HUES6 (cell line): Measurements from ENCODE around the gene F12.
A peak's percentile ranks its signal among the peaks of the same experiment; 100 is the strongest.

Experiments used
- H3K27ac ChIP-seq: 2 replicates; pipeline ENCODE4 v1.7.0; 2013; ENCODE audit warnings: low read depth, mild to moderate bottlenecking, low read length, inconsistent platforms
- H3K27me3 ChIP-seq: 2 replicates; pipeline ENCODE4 v1.6.1; 2013; ENCODE audit warnings: low read length; ENCODE audit not compliant: control insufficient read depth, insufficient read depth
- H3K36me3 ChIP-seq: 2 replicates; pipeline ENCODE4 v1.6.1; 2013; ENCODE audit warnings: low read length; ENCODE audit not compliant: control insufficient read depth, insufficient read depth
- H3K4me1 ChIP-seq: 2 replicates; pipeline ENCODE4 v1.6.1; 2013; ENCODE audit warnings: low read length; ENCODE audit not compliant: control insufficient read depth, insufficient read depth
- H3K4me3 ChIP-seq: 2 replicates; pipeline ENCODE4 v1.5.1; 2013; ENCODE audit warnings: low read depth, low read length
- H3K9ac ChIP-seq: one replicate; pipeline ENCODE4 v1.6.1; 2013; ENCODE audit warnings: mild to moderate bottlenecking, low read length
- H3K9me3 ChIP-seq: 2 replicates; pipeline ENCODE4 v1.6.1; 2013; ENCODE audit warnings: low read depth, low read length; ENCODE audit not compliant: control insufficient read depth, insufficient read depth

F12 gene

GRCh38 chr5:177402271-177403043, 6.9 kb downstream of the F12 start:
- H3K9me3 ChIP-seq: no peaks in the 10 kb centered on the region
- H3K4me1 ChIP-seq: peaks cover 14% of the 10 kb centered on the region
- H3K27ac ChIP-seq: no peak overlapping the region
- H3K9ac ChIP-seq: peak overlapping the region; percentile 27
- no peaks in the 10 kb centered on the region for H3K36me3 ChIP-seq
- H3K4me3 ChIP-seq: peak overlapping the region; percentile 60
- peaks cover 81% of the 10 kb centered on the region for H3K27me3 ChIP-seq

GRCh38 chr5:177399997-177400868, 9.1 kb downstream of the F12 start, which contains the start of gene PFN3:
TSS of gene PFN3 (minus strand) at chr5:177400661. CDS start at chr5:177400576, 85 bp downstream.
- peak within 1 kb of the TSS; percentile 21 for H3K9ac ChIP-seq
- no peaks in the 10 kb centered on the region for H3K9me3 ChIP-seq
- H3K27ac ChIP-seq: no peak within 1 kb of the TSS
- H3K4me3 ChIP-seq: peak within 1 kb of the TSS; percentile 38; the same call in 1 of the 2 replicates
- H3K4me1 ChIP-seq: peaks cover 18% of the 10 kb centered on the region
- peaks cover 67% of the 10 kb centered on the region for H3K27me3 ChIP-seq
- H3K36me3 ChIP-seq: no peaks in the 10 kb centered on the region

DNA sequence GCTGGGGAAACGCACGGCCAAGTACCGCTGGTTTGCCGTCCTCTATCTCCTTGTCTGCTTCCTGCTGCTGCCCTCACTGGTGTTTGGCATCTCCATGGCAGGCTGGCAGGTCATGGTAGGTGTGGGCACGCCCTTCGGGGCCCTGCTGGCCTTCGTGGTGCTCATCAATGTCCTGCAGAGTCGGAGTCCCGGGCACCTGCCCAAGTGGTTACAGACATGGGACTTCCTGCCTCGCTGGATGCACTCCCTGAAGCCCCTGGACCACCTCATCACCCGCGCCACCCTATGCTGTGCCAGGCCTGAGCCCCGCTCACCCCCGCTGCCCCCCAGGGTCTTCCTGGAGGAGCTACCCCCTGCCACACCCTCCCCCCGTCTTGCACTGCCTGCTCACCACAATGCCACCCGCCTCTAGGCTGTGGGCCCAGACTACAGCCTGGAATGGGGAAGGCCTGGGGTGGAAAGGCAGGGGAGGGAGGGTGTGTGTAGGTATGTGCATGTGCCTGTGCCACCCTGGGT, 11.4 kb downstream of the F12 start:
- Histone ChIP-seq H3K27ac (no peak overlapping the region), H3K9me3 (no peaks in the 10 kb centered on the region), H3K9ac (no peak overlapping the region), H3K27me3 (peaks cover 44% of the 10 kb centered on the region), H3K36me3 (no peaks in the 10 kb centered on the region), H3K4me1 (peaks cover 16% of the 10 kb centered on the region), H3K4me3 (no peak overlapping the region)

DNA sequence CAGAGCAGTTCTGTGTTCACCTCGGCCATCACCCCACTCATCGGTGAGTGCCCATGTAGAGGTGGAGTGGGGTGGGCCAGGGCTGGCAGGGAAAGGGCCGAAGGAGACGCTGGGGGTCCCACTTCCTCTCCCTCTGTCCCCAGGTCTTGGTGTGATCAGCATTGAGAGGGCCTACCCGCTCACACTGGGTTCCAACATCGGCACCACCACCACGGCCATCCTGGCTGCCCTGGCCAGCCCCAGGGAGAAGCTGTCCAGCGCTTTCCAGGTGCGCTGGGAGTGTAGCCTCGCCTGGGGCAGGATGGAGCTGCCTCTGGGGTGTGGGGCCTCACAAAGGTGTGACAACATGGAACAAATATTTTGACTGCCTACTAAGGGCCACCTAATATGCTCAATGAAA, 12.6 kb downstream of the F12 start:
- Histone ChIP-seq H3K27me3 (peaks cover 34% of the 10 kb centered on the region), H3K36me3 (no peaks in the 10 kb centered on the region)

GRCh38 chr5:177396078-177396477, 13.3 kb downstream of the F12 start:
- H3K27ac ChIP-seq: no peak overlapping the region
- H3K9me3 ChIP-seq: no peaks in the 10 kb centered on the region
- no peak overlapping the region for H3K9ac ChIP-seq
- peaks cover 10% of the 10 kb centered on the region for H3K4me1 ChIP-seq
- H3K36me3 ChIP-seq: no peaks in the 10 kb centered on the region
- H3K4me3 ChIP-seq: no peak overlapping the region
- H3K27me3 ChIP-seq: peaks cover 33% of the 10 kb centered on the region

More for the DNA sequence above, 12.6 kb downstream of the F12 start:
- no peak overlapping the region for H3K9ac ChIP-seq
- peaks cover 10% of the 10 kb centered on the region for H3K4me1 ChIP-seq
- H3K9me3 ChIP-seq: no peaks in the 10 kb centered on the region
- no peak overlapping the region for H3K4me3 ChIP-seq
- no peak overlapping the region for H3K27ac ChIP-seq

DNA sequence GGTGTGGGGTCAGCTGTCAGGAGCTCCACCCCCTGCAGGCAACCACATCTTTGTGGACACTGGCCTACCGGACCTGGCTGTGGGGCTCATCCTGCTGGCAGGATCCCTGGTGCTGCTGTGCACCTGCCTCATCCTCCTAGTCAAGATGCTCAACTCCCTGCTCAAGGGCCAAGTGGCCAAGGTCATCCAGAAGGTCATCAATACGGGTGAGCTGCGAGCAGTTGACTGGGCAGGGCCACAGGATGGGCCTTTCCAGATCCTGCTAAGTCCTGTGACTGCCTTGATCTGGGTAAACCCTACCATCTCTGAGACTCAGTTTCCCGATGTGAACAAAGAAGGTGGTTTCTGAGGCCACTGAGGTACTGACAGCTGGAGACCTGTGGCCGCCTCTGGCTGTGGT, 15.4 kb downstream of the F12 start:
- Histone ChIP-seq H3K27ac (no peak overlapping the region), H3K27me3 (peaks cover 28% of the 10 kb centered on the region), H3K9ac (no peak overlapping the region), H3K36me3 (no peaks in the 10 kb centered on the region), H3K4me3 (no peak overlapping the region), H3K4me1 (peaks cover 23% of the 10 kb centered on the region), H3K9me3 (no peaks in the 10 kb centered on the region)

DNA sequence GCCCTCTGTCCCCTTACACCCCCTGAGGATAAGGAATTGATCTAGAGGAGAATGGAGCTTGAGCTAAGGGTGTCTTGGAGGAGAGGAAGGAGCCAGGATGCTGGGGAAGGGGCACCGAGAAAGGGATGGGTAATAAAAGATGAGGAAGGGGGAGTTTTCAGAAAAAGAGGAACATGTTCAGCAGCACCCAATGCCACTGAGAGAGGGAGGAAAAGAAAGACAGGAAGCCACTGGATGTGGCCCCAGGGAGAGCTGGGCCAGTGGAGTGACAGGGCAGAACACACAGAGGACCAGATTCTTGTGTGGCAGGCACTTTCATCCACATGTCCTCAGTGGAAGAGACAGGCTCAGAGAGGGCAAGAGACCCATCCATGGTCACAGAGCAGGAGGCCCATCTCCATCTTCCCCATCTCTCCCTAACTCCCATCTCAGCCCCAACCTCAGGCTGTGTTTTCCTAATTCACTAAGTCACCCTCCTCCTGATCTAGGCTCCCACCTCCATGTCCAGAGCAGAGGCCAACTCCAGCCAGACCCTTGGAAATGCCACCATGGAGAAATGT, 16.1 kb downstream of the F12 start:
- H3K36me3 ChIP-seq: no peaks in the 10 kb centered on the region
- peaks cover 35% of the 10 kb centered on the region for H3K27me3 ChIP-seq
- peaks cover 28% of the 10 kb centered on the region for H3K4me1 ChIP-seq
- H3K9ac ChIP-seq: no peak overlapping the region
- no peak overlapping the region for H3K4me3 ChIP-seq
- no peaks in the 10 kb centered on the region for H3K9me3 ChIP-seq
- H3K27ac ChIP-seq: no peak overlapping the region

- H3K4me3 ChIP-seq: no peak overlapping the region
- H3K9ac ChIP-seq: no peak overlapping the region
- no peaks in the 10 kb centered on the region for H3K36me3 ChIP-seq
- H3K27ac ChIP-seq: no peak overlapping the region
- H3K9me3 ChIP-seq: no peaks in the 10 kb centered on the region
- peaks cover 28% of the 10 kb centered on the region for H3K4me1 ChIP-seq
- H3K27me3 ChIP-seq: peaks cover 34% of the 10 kb centered on the region
Measured at GRCh38 chr5:177392765-177393164, 16.6 kb downstream of the F12 start.

GRCh38 chr5:177390363-177391300, 18.7 kb downstream of the F12 start:
- H3K4me1 ChIP-seq: peaks cover 23% of the 10 kb centered on the region
- H3K9ac ChIP-seq: no peak overlapping the region
- H3K36me3 ChIP-seq: no peaks in the 10 kb centered on the region
- no peaks in the 10 kb centered on the region for H3K9me3 ChIP-seq
- no peak overlapping the region for H3K27ac ChIP-seq
- H3K4me3 ChIP-seq: no peak overlapping the region
- H3K27me3 ChIP-seq: peaks cover 27% of the 10 kb centered on the region
